ENCODE data around the gene RAPGEF4. TPM values are rescaled to one million over a fixed set of nuclear protein-coding genes. Genes with fewer than 3 reads are reported as not detected.

The RAPGEF4 gene
- total and polyA plus RNA-seq, 9 of the 15 experiments (the other 6 are each of a cell fraction or from before 2014, with no cell fraction given), result 0.04 to 0.33 (median 0.13) TPM; not detected in 6

- WGBS (ENCODE audit: insufficient coverage, low coverage, missing lambda C conversion rate), result 17% methylated on average over 6 of the region's 6 CpGs
- FAIRE-seq, result no peak
- no peak for TF ChIP-seq E2F8 (IDR thresholded peaks at IDR 0.05; ENCODE audit: low read depth, partially characterized antibody)
- TF ChIP-seq HBP1 (CRISPR knock-in tag; IDR thresholded peaks at IDR 0.05), result no peak
- TF ChIP-seq BMI1 (IDR thresholded peaks at IDR 0.05; ENCODE audit: low read length), result peak; percentile 32; the same call in 1 of the 2 replicates
- TF ChIP-seq RREB1 (CRISPR knock-in tag; IDR thresholded peaks at IDR 0.05), result no peak
- TF ChIP-seq THRAP3 (IDR thresholded peaks at IDR 0.05; ENCODE audit: borderline replicate concordance), result no peak
- TF ChIP-seq, protein P1, sequence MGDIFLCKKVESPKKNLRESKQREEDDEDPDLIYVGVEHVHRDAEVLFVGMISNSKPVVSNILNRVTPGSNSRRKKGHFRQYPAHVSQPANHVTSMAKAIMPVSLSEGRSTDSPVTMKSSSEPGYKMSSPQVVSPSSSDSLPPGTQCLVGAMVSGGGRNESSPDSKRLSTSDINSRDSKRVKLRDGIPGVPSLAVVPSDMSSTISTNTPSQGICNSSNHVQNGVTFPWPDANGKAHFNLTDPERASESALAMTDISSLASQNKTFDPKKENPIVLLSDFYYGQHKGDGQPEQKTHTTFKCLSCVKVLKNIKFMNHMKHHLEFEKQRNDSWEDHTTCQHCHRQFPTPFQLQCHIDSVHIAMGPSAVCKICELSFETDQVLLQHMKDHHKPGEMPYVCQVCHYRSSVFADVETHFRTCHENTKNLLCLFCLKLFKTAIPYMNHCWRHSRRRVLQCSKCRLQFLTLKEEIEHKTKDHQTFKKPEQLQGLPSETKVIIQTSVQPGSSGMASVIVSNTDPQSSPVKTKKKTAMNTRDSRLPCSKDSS (IDR thresholded peaks at IDR 0.05; ENCODE audit: low read depth, partially characterized antibody), result no peak
- TF ChIP-seq GATAD2B (IDR thresholded peaks at IDR 0.05; ENCODE audit: borderline replicate concordance), result no peak
- TF ChIP-seq CBX8 (IDR thresholded peaks at IDR 0.05; ENCODE audit: borderline replicate concordance, extremely low read depth, low read depth, low read length, poor library complexity, severe bottlenecking), result peak; percentile 94
Observed at GRCh38 chr2:173066887-173067676, 331.4 kb downstream of the RAPGEF4 start.

More at GRCh38 chr2:173066887-173067676, 331.4 kb downstream of the RAPGEF4 start:
- no peak overlapping the region for H3K9ac ChIP-seq (ENCODE audit: insufficient read depth in 1 of 2, low read depth in 2 of 2, low read length in 2 of 2)
- ATAC-seq, result no peak
- no peak overlapping the region for H3K4me3 ChIP-seq
- H3K4me2 ChIP-seq (ENCODE audit: insufficient read depth, low read length), result no peak overlapping the region
- in situ Hi-C loops (cut with MboI), result no loop called here
- no peaks in the 10 kb centered on the region for H4K20me1 ChIP-seq (replicated peaks; ENCODE audit: control insufficient read depth, insufficient read depth, low read length)
- no peak overlapping the region for H3K27ac ChIP-seq (ENCODE audit: extremely low read depth, low read depth, low read length)
- H3K27me3 ChIP-seq (ENCODE audit: control insufficient read depth in 2 of 2, insufficient read depth in 2 of 2, low read length in 2 of 2), result peaks cover 10 to 12% of the 10 kb centered on the region in 2 experiments
- no peak overlapping the region for H2AFZ ChIP-seq (ENCODE audit: low read depth, low read length)
- no TSS peak for BruUV-seq (replicated peaks)
- H3K79me2 ChIP-seq (ENCODE audit: control insufficient read depth, insufficient read depth, low read length), result no peaks in the 10 kb centered on the region
- no peaks in the 10 kb centered on the region for H3K9me1 ChIP-seq (ENCODE audit: control insufficient read depth, insufficient read depth, low read length)
- H3K36me3 ChIP-seq (ENCODE audit: control insufficient read depth, insufficient read depth, low read length), result no peaks in the 10 kb centered on the region
- POLR2A ChIA-PET, result interaction anchor here (2.8 kb wide), 1 partner anchor 9 kb away, joined by 7 read pairs; the partner anchor contains the start of gene MAP3K20
- H3K9me3 ChIP-seq (replicated peaks; ENCODE audit: control insufficient read depth, insufficient read depth, low read depth, low read length), result no peaks in the 10 kb centered on the region
- no peaks in the 10 kb centered on the region for H3K4me1 ChIP-seq (replicated peaks in 1 of 2; ENCODE audit: control insufficient read depth in 2 of 2, insufficient read depth in 2 of 2, low read length in 2 of 2)
- intact Hi-C loops (cut with micrococcal nuclease), result no loop called here
- CTCF ChIA-PET (ENCODE audit: low intra/inter-chr PET ratio), result no interaction called here
- DNase-seq (ENCODE audit: extremely low read depth in 1 of 4, low spot score in 3 of 4), result no peak

All from K562 (cell line).